Mucosa of rectum (tissue), 2 donors: Measurements from ENCODE around the gene CD93.

Source experiments
- H3K27ac ChIP-seq, 2 donors: one replicate each; pipeline ENCODE4 v1.7.0; 2013; ENCODE audit warnings: inconsistent platforms in 2 of 2, low read depth in 2 of 2, low read length in 2 of 2
- H3K27me3 ChIP-seq, 2 donors: one replicate each; pipeline ENCODE4 v1.7.0; 2013; ENCODE audit warnings: low read length in 2 of 2; ENCODE audit not compliant: control insufficient read depth in 2 of 2, insufficient read depth in 2 of 2
- H3K36me3 ChIP-seq, 2 donors: one replicate each; pipeline ENCODE4 v1.7.0; 2013; ENCODE audit warnings: low read length in 2 of 2; ENCODE audit not compliant: control insufficient read depth in 2 of 2, insufficient read depth in 2 of 2
- H3K4me1 ChIP-seq, 2 donors: one replicate each; pipeline ENCODE4 v1.7.0; 2013; ENCODE audit warnings: low read length in 2 of 2, mild to moderate bottlenecking in 1 of 2; ENCODE audit not compliant: control insufficient read depth in 2 of 2, insufficient read depth in 2 of 2
- H3K4me3 ChIP-seq, 2 donors: one replicate each; pipeline ENCODE4 v1.7.0; 2013; ENCODE audit warnings: low read length in 2 of 2
- H3K9ac ChIP-seq, 2 donors: one replicate each; pipeline ENCODE4 v1.7.0; 2013; ENCODE audit warnings: low read length in 2 of 2, low read depth in 1 of 2, mild to moderate bottlenecking in 1 of 2
- H3K9me3 ChIP-seq, 2 donors: one replicate each; pipeline ENCODE4 v1.7.0; 2013; ENCODE audit warnings: low read length in 2 of 2; ENCODE audit not compliant: control insufficient read depth in 2 of 2
- donor health status: healthy.
- donor health status: Normal muscosa, but diverticular disease.

CD93 gene

GRCh38 chr20:23036371-23036770, 49.8 kb downstream of the CD93 start:
- H3K27ac ChIP-seq = no peak overlapping the region
- H3K4me3 ChIP-seq = no peak overlapping the region
- no peaks in the 10 kb centered on the region for H3K36me3 ChIP-seq
- H3K27me3 ChIP-seq = no peaks in the 10 kb centered on the region
- no peaks in the 10 kb centered on the region for H3K9me3 ChIP-seq
- no peak overlapping the region for H3K9ac ChIP-seq
- no peaks in the 10 kb centered on the region for H3K4me1 ChIP-seq

GRCh38 chr20:23035731-23036130, 50.4 kb downstream of the CD93 start:
- no peaks in the 10 kb centered on the region for H3K27me3 ChIP-seq
- H3K4me1 ChIP-seq = no peaks in the 10 kb centered on the region
- no peak overlapping the region for H3K4me3 ChIP-seq
- H3K9ac ChIP-seq = no peak overlapping the region
- H3K9me3 ChIP-seq = no peaks in the 10 kb centered on the region
- H3K36me3 ChIP-seq = no peaks in the 10 kb centered on the region
- H3K27ac ChIP-seq = no peak overlapping the region

- H3K27me3 ChIP-seq = no peaks in the 10 kb centered on the region
- H3K27ac ChIP-seq = no peak within 1 kb of the TSS
- H3K4me1 ChIP-seq = no peaks in the 10 kb centered on the region
- no peak within 1 kb of the TSS for H3K4me3 ChIP-seq
- no peaks in the 10 kb centered on the region for H3K9me3 ChIP-seq
- H3K9ac ChIP-seq = no peak within 1 kb of the TSS
- H3K36me3 ChIP-seq = no peaks in the 10 kb centered on the region
Observed at GRCh38 chr20:23034721-23035671, 51.1 kb downstream of the CD93 start, which contains the start of gene SSTR4. SSTR4 (plus strand) TSS chr20:23035312; CDS start chr20:23035484, 172 bp downstream.

- H3K4me3 ChIP-seq = no peak overlapping the region
- H3K36me3 ChIP-seq = no peaks in the 10 kb centered on the region
- no peaks in the 10 kb centered on the region for H3K27me3 ChIP-seq
- H3K9ac ChIP-seq = no peak overlapping the region
- no peak overlapping the region for H3K27ac ChIP-seq
- H3K4me1 ChIP-seq = no peaks in the 10 kb centered on the region
- H3K9me3 ChIP-seq = no peaks in the 10 kb centered on the region
Observed at GRCh38 chr20:23033918-23034317, 52.2 kb downstream of the CD93 start.

GRCh38 chr20:23032750-23033078, 53.4 kb downstream of the CD93 start:
- Histone ChIP-seq H3K4me3 (no peak overlapping the region), H3K36me3 (no peaks in the 10 kb centered on the region), H3K27me3 (no peaks in the 10 kb centered on the region), H3K9ac (no peak overlapping the region), H3K4me1 (no peaks in the 10 kb centered on the region), H3K27ac (no peak overlapping the region), H3K9me3 (no peaks in the 10 kb centered on the region)

- Histone ChIP-seq H3K36me3 (no peaks in the 10 kb centered on the region), H3K4me3 (no peak overlapping the region), H3K27ac (no peak overlapping the region), H3K9me3 (no peaks in the 10 kb centered on the region), H3K27me3 (no peaks in the 10 kb centered on the region), H3K4me1 (no peaks in the 10 kb centered on the region), H3K9ac (no peak overlapping the region)
Observed at GRCh38 chr20:23032056-23032749, 53.9 kb downstream of the CD93 start.

GRCh38 chr20:23031346-23031745, 54.8 kb downstream of the CD93 start:
- Histone ChIP-seq H3K36me3 (no peaks in the 10 kb centered on the region), H3K9me3 (no peaks in the 10 kb centered on the region), H3K27me3 (no peaks in the 10 kb centered on the region), H3K27ac (no peak overlapping the region), H3K9ac (no peak overlapping the region), H3K4me1 (no peaks in the 10 kb centered on the region), H3K4me3 (no peak overlapping the region)
